Body of pancreas (tissue), 4 donors: ENCODE results near the gene ZFP36L2.

Experiments used
- POLR2A ChIP-seq, 3 donors: fragments of 450-650 bp; IDR thresholded peaks; one replicate each; pipeline ENCODE4 v1.6.1; 2016; ENCODE audit warnings: antibody characterized with exemption in 3 of 3, mild to moderate bottlenecking in 2 of 3
- TF ChIP-seq, protein P1 (sequence below), 7 experiments: fragments of 450-650 bp in 4 of 7; fragments of 200-600 bp in 3 of 7; sonication (generic) in 3 of 7; IDR thresholded peaks; one replicate each; pipeline ENCODE4 v1.5.1; 2016 to 2019; ENCODE audit warnings: antibody characterized with exemption in 7 of 7

DNA sequence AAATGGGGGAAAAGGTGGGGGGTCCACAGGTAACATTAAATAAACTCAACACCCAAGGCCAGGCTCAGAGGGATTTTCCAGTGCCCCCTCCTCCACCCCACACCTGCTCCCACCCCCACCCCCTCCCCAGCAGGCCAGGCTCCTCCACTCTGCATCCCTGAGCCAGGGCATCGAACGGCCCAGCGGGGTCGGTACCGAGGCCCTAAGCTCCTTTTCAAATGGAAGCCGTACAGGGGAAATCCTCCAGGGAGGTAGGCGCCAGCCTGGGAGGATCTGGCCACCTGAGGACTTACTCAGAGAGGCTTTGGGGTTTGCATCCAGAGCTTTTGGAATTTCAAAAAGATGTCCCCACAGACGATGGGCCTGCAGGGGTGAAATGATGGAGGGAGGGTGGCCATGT, 46.5 kb downstream of the ZFP36L2 start:
- TF ChIP-seq, protein P1, sequence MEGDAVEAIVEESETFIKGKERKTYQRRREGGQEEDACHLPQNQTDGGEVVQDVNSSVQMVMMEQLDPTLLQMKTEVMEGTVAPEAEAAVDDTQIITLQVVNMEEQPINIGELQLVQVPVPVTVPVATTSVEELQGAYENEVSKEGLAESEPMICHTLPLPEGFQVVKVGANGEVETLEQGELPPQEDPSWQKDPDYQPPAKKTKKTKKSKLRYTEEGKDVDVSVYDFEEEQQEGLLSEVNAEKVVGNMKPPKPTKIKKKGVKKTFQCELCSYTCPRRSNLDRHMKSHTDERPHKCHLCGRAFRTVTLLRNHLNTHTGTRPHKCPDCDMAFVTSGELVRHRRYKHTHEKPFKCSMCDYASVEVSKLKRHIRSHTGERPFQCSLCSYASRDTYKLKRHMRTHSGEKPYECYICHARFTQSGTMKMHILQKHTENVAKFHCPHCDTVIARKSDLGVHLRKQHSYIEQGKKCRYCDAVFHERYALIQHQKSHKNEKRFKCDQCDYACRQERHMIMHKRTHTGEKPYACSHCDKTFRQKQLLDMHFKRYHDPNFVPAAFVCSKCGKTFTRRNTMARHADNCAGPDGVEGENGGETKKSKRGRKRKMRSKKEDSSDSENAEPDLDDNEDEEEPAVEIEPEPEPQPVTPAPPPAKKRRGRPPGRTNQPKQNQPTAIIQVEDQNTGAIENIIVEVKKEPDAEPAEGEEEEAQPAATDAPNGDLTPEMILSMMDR (IDR thresholded peaks at IDR 0.05): no peak
- no peak for TF ChIP-seq POLR2A (IDR thresholded peaks at IDR 0.05)
